Naive thymus-derived CD4-positive, alpha-beta T cell (primary cell): ENCODE results near the gene RO60. TPM values are rescaled to one million over a fixed set of nuclear protein-coding genes. Genes with fewer than 3 reads are reported as not detected.
"Not testable (repeated sequence)": the region's sequence is repeated elsewhere in the genome, so short reads cannot be mapped to it uniquely, and the experiment has no call there.

ENCODE experiments used
- ATAC-seq: fragments of 150-1000 bp; cut with Tn5 transposase; 2 replicates; pipeline ENCODE4 v1.10.0; 2021; ENCODE audit warnings: mild to moderate bottlenecking, moderate library complexity
- CTCF ChIA-PET: fragments of 350-600 bp; sonication (Branson Sonifier 250); formaldehyde crosslinking; loops from one replicate; lab custom pipeline; 2021; ENCODE audit warnings: antibody characterized with exemption; lab: Charles Lee
- POLR2A ChIA-PET: fragments of 350-600 bp; sonication (Branson Sonifier 250); formaldehyde crosslinking; loops from one replicate; lab custom pipeline; 2021; ENCODE audit warnings: antibody characterized with exemption, inconsistent platforms; lab: Charles Lee
- DNase-seq, 9 donors: peaks; one replicate each; pipeline versions ENCODE4 v3.0.0 to v3.0.0-alpha.2; 2020 to 2022; ENCODE audit warnings: mixed read lengths in 1 of 9
- H3K27ac ChIP-seq: one replicate; pipeline ENCODE4 v1.7.0; 2013; ENCODE audit warnings: mild to moderate bottlenecking, low read depth, low read length, moderate library complexity
- H3K27me3 ChIP-seq, 2 donors: one replicate each; pipeline ENCODE4 v1.7.0; 2013; ENCODE audit warnings: low read length in 2 of 2, mild to moderate bottlenecking in 2 of 2, moderate library complexity in 2 of 2; ENCODE audit not compliant: control insufficient read depth in 2 of 2, insufficient read depth in 2 of 2
- H3K36me3 ChIP-seq, 3 experiments: 1 replicate in 2 of 3; 2 replicates in 1 of 3; pipeline ENCODE4 v1.7.0; 2013; ENCODE audit warnings: low read length in 3 of 3, mild to moderate bottlenecking in 3 of 3, moderate library complexity in 1 of 3; ENCODE audit not compliant: insufficient read depth in 3 of 3, control insufficient read depth in 2 of 3
- H3K4me1 ChIP-seq, 2 donors: one replicate each; pipeline ENCODE4 v1.7.0; 2013; ENCODE audit warnings: low read length in 2 of 2, mild to moderate bottlenecking in 2 of 2, moderate library complexity in 1 of 2; ENCODE audit not compliant: control insufficient read depth in 2 of 2, insufficient read depth in 2 of 2
- H3K4me3 ChIP-seq: 2 replicates; pipeline ENCODE4 v1.7.0; 2013; ENCODE audit warnings: mild to moderate bottlenecking, low read length
- H3K9me3 ChIP-seq, 3 experiments: 1 replicate in 2 of 3; 2 replicates in 1 of 3; pipeline ENCODE4 v1.7.0; 2013; ENCODE audit warnings: low read length in 3 of 3; ENCODE audit not compliant: control insufficient read depth in 2 of 3
- H3K27ac Mint-ChIP-seq, 9 donors: one replicate each; pipeline ENCODE4 v1.8.0; 2020 to 2022; ENCODE audit warnings: mixed read lengths in 9 of 9, mild to moderate bottlenecking in 8 of 9, moderate library complexity in 5 of 9, inconsistent platforms in 2 of 9
- H3K27me3 Mint-ChIP-seq, 5 donors: one replicate each; pipeline ENCODE4 v1.8.0; 2021 to 2022; ENCODE audit warnings: mixed read lengths in 5 of 5, mild to moderate bottlenecking in 1 of 5
- H3K36me3 Mint-ChIP-seq, 5 donors: one replicate each; pipeline ENCODE4 v1.8.0; 2020 to 2022; ENCODE audit warnings: mixed read lengths in 5 of 5, mild to moderate bottlenecking in 3 of 5, inconsistent platforms in 1 of 5
- H3K4me1 Mint-ChIP-seq, 7 donors: one replicate each; pipeline ENCODE4 v1.8.0; 2020 to 2022; ENCODE audit warnings: mixed read lengths in 7 of 7, mild to moderate bottlenecking in 3 of 7, inconsistent platforms in 1 of 7
- H3K4me3 Mint-ChIP-seq, 10 donors: one replicate each; pipeline ENCODE4 v1.8.0; 2020 to 2022; ENCODE audit warnings: mild to moderate bottlenecking in 10 of 10, mixed read lengths in 10 of 10, moderate library complexity in 6 of 10, inconsistent platforms in 2 of 10
- H3K9me3 Mint-ChIP-seq, 11 donors: one replicate each; pipeline ENCODE4 v1.8.0; 2020 to 2022; ENCODE audit warnings: mixed read lengths in 11 of 11, mild to moderate bottlenecking in 4 of 11, inconsistent platforms in 1 of 11, moderate library complexity in 1 of 11
- intact Hi-C, 2 donors: fragments of 100-400 bp; cut with micrococcal nuclease; formaldehyde crosslinking; loops; one replicate each; pipeline ENCODE4 v1.15.1; 2023
- polyA plus RNA-seq, 2 donors: library from polyadenylated mRNA; unstranded; fragments of 300-500 nt; fragmentation: Illumina TruSeq; gene quantifications; one replicate each; pipeline ENCODE4 v1.2.3, GENCODE V29; 2021
- total RNA-seq, 6 experiments: library from RNA in 5 of 6; stranded (reverse) in 5 of 6; gene quantifications; 1 replicate in 5 of 6; 2 replicates in 1 of 6; pipeline ENCODE4 v1.2.3 and lab custom pipeline; 2021 to 2026

RO60 gene
- total and polyA plus RNA-seq, 7 experiments from 2014 or later = 49.8 to 109 (median 67.6) TPM

DNA sequence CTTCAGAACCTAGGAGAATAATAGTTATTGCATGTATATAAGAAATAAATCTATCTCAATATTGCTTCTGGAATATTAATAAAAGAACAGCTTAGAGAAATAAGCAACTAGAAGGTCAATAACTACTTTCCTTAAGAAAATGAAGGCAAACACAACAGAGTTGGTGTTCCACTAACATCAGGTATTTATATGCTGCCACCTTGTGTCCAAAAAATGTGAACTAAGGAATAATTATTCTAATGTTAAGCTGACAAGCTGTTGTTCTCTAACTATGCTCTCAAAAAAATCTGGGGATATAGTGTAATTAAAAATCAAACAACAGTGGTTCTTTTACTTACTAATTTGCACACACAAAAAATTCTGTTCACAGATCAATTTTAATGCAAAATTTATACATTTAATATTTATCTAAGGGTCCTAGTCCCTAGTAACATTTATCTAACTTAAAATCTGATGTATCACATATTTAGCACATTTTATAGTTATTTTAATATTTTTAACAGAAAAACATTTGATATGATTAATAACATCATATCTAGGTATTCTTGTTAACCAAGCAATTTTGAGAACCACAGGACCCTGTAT is 39.9 kb upstream of the RO60 start:
- ATAC-seq (peak; percentile 55), DNase-seq (peak in 6 of 9 donors; percentile 14 to 36 (median 22))
- H3K4me1 Mint-ChIP-seq = no peaks in the 10 kb centered on the region
- ChIA-PET CTCF (interaction anchor here (0.6 to 2.0 kb wide), 8 partner anchors 29 to 547 kb away, joined by 3 to 21 read pairs (median 3); no protein-coding TSS in a partner anchor), POLR2A (interaction anchor here (0.9 kb wide), 1 partner anchor 211 kb away, joined by 4 read pairs; the partner anchor contains the start of gene RGS2)
- H3K4me1 ChIP-seq = no peaks in the 10 kb centered on the region
- H3K27me3 Mint-ChIP-seq = no peaks in the 10 kb centered on the region
- no peaks in the 10 kb centered on the region for H3K9me3 Mint-ChIP-seq
- H3K4me3 ChIP-seq = no peak overlapping the region
- H3K27me3 ChIP-seq = no peaks in the 10 kb centered on the region
- intact Hi-C loops = loop anchor here (1.0 to 5.0 kb wide), 6 partner anchors 210 to 1278 kb away; partner anchors contain the start of gene RGS2 (in 1 of the 2)
- H3K27ac Mint-ChIP-seq = no peak overlapping the region
- no peak overlapping the region for H3K4me3 Mint-ChIP-seq
- H3K36me3 Mint-ChIP-seq = peaks cover 0 to 14% (median 5%) of the 10 kb centered on the region in 5 donors
- no peaks in the 10 kb centered on the region for H3K9me3 ChIP-seq
- H3K27ac ChIP-seq = no peak overlapping the region
- H3K36me3 ChIP-seq = peaks cover 0 to 18% (median 3%) of the 10 kb centered on the region in 3 experiments

DNA sequence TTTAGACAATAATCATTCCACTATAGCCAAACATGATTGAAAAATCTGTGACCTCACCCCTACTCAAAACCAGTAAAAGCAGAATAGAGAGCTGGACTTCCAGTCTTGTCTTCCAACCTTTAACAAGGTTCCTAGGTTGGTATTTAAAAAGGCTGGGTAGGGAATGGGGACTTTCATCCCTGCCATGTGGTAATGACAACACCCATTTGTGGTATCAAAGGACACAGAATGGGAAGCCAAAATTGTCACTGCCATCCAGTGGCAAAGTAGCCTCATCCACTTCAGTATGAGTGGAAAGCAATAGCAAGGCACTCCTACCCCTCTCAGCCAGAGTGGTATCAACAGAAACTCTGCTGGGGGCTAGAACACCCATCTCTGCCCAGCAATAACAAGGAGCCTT is 34.2 kb upstream of the RO60 start:
- no peaks in the 10 kb centered on the region for H3K9me3 ChIP-seq
- ATAC-seq = no peak
- H3K36me3 ChIP-seq = peaks cover 0 to 18% (median 4%) of the 10 kb centered on the region in 3 experiments
- no peak overlapping the region for H3K4me3 ChIP-seq
- Mint-ChIP-seq H3K9me3 (no peaks in the 10 kb centered on the region), H3K27ac (no peak overlapping the region), H3K4me1 (peaks cover 0 to 3% (median 0%) of the 10 kb centered on the region in 7 donors), H3K27me3 (no peaks in the 10 kb centered on the region), H3K36me3 (peaks cover 0 to 18% (median 13%) of the 10 kb centered on the region in 5 donors), H3K4me3 (no peak overlapping the region)
- no peaks in the 10 kb centered on the region for H3K4me1 ChIP-seq
- ChIA-PET CTCF (no interaction called here), POLR2A (no interaction called here)
- no peaks in the 10 kb centered on the region for H3K27me3 ChIP-seq
- no peak overlapping the region for H3K27ac ChIP-seq
- intact Hi-C loops = no loop called here
- no peak for DNase-seq

DNA sequence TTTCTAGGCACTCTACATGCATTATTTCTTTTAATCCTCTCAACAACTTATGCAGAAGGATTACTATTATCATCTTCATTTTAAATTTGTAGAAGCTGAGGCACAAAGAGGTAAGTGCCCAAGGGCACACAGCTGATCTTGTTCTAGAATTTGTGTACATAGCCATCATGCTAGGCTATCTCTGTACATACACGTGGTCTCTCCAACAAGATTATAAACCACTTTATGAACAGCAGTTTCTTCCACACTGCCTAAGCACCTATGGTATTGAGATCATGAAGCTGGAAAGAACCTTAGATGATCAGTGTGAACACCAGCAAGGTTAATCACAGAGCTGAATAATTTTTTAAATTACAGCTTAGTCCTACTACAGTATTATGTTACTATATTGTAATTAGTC is 29.1 kb upstream of the RO60 start:
- Mint-ChIP-seq H3K36me3 (peaks cover 0 to 22% (median 18%) of the 10 kb centered on the region in 5 donors), H3K4me3 (no peak overlapping the region), H3K4me1 (peaks cover 4 to 19% (median 17%) of the 10 kb centered on the region in 7 donors), H3K27ac (peak overlapping the region in 1 of 9 donors; percentile 43), H3K27me3 (no peaks in the 10 kb centered on the region), H3K9me3 (peaks cover 0 to 1% (median 0%) of the 10 kb centered on the region in 11 donors)
- Histone ChIP-seq H3K4me1 (no peaks in the 10 kb centered on the region), H3K27ac (no peak overlapping the region), H3K4me3 (no peak overlapping the region), H3K9me3 (no peaks in the 10 kb centered on the region), H3K36me3 (peaks cover 0 to 8% (median 4%) of the 10 kb centered on the region in 3 experiments), H3K27me3 (no peaks in the 10 kb centered on the region)
- CTCF ChIA-PET = interaction anchor here (1.3 to 1.4 kb wide), 2 partner anchors 225 to 556 kb away, joined by 4 to 5 read pairs; no protein-coding TSS in a partner anchor
- DNase-seq (no peak), ATAC-seq (no peak)
- intact Hi-C loops = loop anchor here in 1 of 2 donors (2.0 to 5.0 kb wide), 2 partner anchors 13 to 558 kb away; no protein-coding TSS in a partner anchor
- POLR2A ChIA-PET = no interaction called here

DNA sequence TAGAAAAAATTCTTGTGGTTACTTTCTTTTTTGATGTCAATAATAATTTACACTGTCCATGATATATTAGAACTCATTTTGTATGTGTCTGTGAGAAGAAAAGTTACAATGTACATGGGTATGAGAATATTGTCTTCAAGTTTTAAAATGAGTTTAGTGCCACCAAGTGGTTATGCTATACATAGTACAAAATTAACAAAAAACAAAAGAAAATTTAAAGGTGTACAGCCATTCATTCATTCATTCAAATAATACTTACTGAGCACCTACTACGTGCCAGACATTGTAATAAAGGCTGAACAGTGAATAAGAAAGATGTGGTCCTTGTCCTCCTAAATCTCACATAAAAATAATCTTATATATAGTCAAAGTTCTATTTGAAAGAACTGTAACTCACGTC is 28.0 kb upstream of the RO60 start:
- ChIA-PET POLR2A (no interaction called here), CTCF (interaction anchor here (0.9 kb wide), 1 partner anchor 18 kb away, joined by 3 read pairs; no protein-coding TSS in a partner anchor)
- H3K27ac ChIP-seq = no peak overlapping the region
- ATAC-seq = peak; percentile 54
- no peak overlapping the region for H3K27ac Mint-ChIP-seq
- H3K4me3 ChIP-seq = no peak overlapping the region
- no peak overlapping the region for H3K4me3 Mint-ChIP-seq
- no peaks in the 10 kb centered on the region for H3K27me3 Mint-ChIP-seq
- intact Hi-C loops = loop anchor here in 1 of 2 donors (2.0 to 5.0 kb wide), 2 partner anchors 15 to 559 kb away; no protein-coding TSS in a partner anchor
- no peaks in the 10 kb centered on the region for H3K27me3 ChIP-seq
- peaks cover 0 to 1% (median 0%) of the 10 kb centered on the region in 11 donors for H3K9me3 Mint-ChIP-seq
- peaks cover 10 to 31% (median 29%) of the 10 kb centered on the region in 7 donors for H3K4me1 Mint-ChIP-seq
- H3K4me1 ChIP-seq = no peaks in the 10 kb centered on the region
- H3K9me3 ChIP-seq = no peaks in the 10 kb centered on the region
- peaks cover 0 to 5% (median 4%) of the 10 kb centered on the region in 3 experiments for H3K36me3 ChIP-seq
- H3K36me3 Mint-ChIP-seq = peaks cover 0 to 19% (median 11%) of the 10 kb centered on the region in 5 donors
- DNase-seq = peak in 1 of 9 donors; percentile 2

DNA sequence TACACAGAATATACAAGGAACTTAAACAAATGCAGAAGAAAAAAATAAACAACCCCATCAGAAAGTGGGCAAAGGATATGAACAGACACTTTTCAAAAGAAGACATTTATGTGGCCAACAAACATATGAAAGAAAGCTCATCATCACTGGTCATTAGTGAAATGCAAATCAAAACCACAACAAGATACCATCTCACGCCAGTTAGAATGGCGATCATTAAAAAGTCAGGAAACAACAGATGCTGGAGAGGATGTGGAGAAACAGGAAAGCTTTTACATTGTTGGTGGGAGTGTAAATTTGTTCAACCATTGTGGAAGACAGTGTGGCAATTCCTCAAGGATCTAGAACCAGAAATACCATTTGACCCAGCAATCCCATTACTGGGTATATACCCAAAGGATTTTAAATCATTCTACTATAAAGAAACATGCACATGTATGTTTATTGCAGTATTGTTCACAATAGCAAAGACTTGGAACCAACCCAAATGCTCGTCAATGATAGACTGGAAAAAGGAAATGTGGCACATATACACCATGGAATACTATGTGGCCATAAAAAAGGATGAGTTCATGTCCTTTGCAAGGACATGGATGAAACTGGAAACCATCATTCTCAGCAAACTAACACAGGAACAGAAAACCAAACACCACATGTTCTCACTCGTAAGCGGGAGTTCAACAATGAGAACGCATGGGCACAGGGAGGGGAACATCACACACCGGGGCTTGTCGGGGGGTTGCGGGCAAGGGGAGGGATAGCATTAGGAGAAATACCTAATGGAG is 26.6 kb upstream of the RO60 start:
- H3K27me3 Mint-ChIP-seq, CTCF ChIA-PET, POLR2A ChIA-PET, DNase-seq, H3K4me1 ChIP-seq, H3K9me3 Mint-ChIP-seq, H3K27me3 ChIP-seq, H3K9me3 ChIP-seq, ATAC-seq, H3K4me3 ChIP-seq, H3K36me3 ChIP-seq, H3K27ac ChIP-seq: not testable (repeated sequence)
- H3K4me1 Mint-ChIP-seq = peaks cover 13 to 45% (median 40%) of the 10 kb centered on the region in 7 donors
- peak overlapping the region in 1 of 9 donors; percentile 43 for H3K27ac Mint-ChIP-seq
- H3K36me3 Mint-ChIP-seq = peaks cover 0 to 31% (median 15%) of the 10 kb centered on the region in 5 donors
- intact Hi-C loops = loop anchor here in 1 of 2 donors (5.0 kb wide), 1 partner anchor 561 kb away; no protein-coding TSS in a partner anchor
- peak overlapping the region in 1 of 10 donors; percentile 34 for H3K4me3 Mint-ChIP-seq

DNA sequence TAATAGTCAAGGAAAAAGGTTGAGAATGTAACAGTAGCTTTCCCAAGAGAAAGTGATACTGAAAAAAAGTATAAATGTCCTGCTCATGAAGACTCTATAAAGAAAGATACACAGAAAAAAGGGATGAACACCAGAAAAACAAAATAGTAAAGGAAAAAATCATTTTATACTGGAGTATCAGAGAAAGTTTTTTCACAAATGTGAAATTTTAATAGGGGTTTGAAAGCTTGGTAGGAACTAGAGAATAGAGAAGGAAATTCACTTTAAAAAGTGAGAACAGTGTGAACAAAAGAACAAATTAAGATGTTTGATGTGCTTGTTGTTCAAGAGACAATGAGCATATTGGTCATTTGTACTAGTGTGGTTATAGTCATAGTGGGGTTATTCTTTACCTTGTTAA is 25.8 kb upstream of the RO60 start:
- ATAC-seq = no peak

More for the DNA sequence above, 25.8 kb upstream of the RO60 start:
- no peak for DNase-seq
- Mint-ChIP-seq H3K27me3 (no peaks in the 10 kb centered on the region), H3K9me3 (peaks cover 0 to 1% (median 0%) of the 10 kb centered on the region in 11 donors), H3K27ac (peak overlapping the region in 1 of 9 donors; percentile 62), H3K36me3 (peaks cover 0 to 37% (median 15%) of the 10 kb centered on the region in 5 donors), H3K4me1 (peaks cover 13 to 48% (median 40%) of the 10 kb centered on the region in 7 donors), H3K4me3 (no peak overlapping the region)
- ChIA-PET POLR2A (no interaction called here), CTCF (no interaction called here)
- Histone ChIP-seq H3K4me3 (no peak overlapping the region), H3K4me1 (no peaks in the 10 kb centered on the region), H3K36me3 (peaks cover 0 to 4% (median 0%) of the 10 kb centered on the region in 3 experiments), H3K27ac (no peak overlapping the region), H3K9me3 (no peaks in the 10 kb centered on the region), H3K27me3 (no peaks in the 10 kb centered on the region)
- intact Hi-C loops = loop anchor here in 1 of 2 donors (5.0 kb wide), 1 partner anchor 561 kb away; no protein-coding TSS in a partner anchor
